Activated gamma-delta T cell treated with anti-CD3 and anti-CD28 coated beads, Interleukin-2, amount 50 U/mL, for 16 hours (primary cell): ENCODE measurements around the gene SFN.
"Not testable (repeated sequence)": the region's sequence is repeated elsewhere in the genome, so short reads cannot be mapped to it uniquely, and the experiment has no call there.

Source experiments
- DNase-seq: peaks from one replicate; pipeline ENCODE4 v3.0.0-alpha.2; 2020; ENCODE audit warnings: low read depth

Gene SFN

GRCh38 chr1:26862781-26863684 is at the start of gene SFN:
SFN (plus strand) TSS chr1:26863149; CDS start chr1:26863213, 64 bp downstream.
- DNase-seq, result no peak

GRCh38 chr1:26814377-26814776 is 48.6 kb upstream of the SFN start:
- no peak for DNase-seq

- DNase-seq, result no peak
These were observed 48.1 kb upstream of the SFN start for GRCh38 chr1:26814893-26815292.

GRCh38 chr1:26820784-26821269 is 42.1 kb upstream of the SFN start:
- DNase-seq, result no peak

GRCh38 chr1:26822737-26823395 is 40.1 kb upstream of the SFN start:
- no peak for DNase-seq

- no peak for DNase-seq
These were observed 38.2 kb upstream of the SFN start for GRCh38 chr1:26824731-26825130.

GRCh38 chr1:26826261-26827105 is 36.5 kb upstream of the SFN start, which contains the start of gene ZDHHC18:
ZDHHC18 (plus strand) TSS chr1:26826688; CDS start chr1:26826805, 117 bp downstream.
- DNase-seq, result peak; percentile 58

- no peak for DNase-seq
These were observed 35.8 kb upstream of the SFN start for GRCh38 chr1:26827106-26827604.

- DNase-seq, result no peak
These were observed 35.3 kb upstream of the SFN start for GRCh38 chr1:26827663-26828062.

GRCh38 chr1:26828411-26828991 is 34.4 kb upstream of the SFN start:
- DNase-seq, result no peak

GRCh38 chr1:26829184-26829911 is 33.6 kb upstream of the SFN start:
- DNase-seq, result no peak

- no peak for DNase-seq
These were observed 31.9 kb upstream of the SFN start for GRCh38 chr1:26831059-26831458.

GRCh38 chr1:26831546-26832248 is 31.3 kb upstream of the SFN start:
- DNase-seq, result no peak

- no peak for DNase-seq
These were observed 30.5 kb upstream of the SFN start for GRCh38 chr1:26832249-26832960.

- peak; percentile 81 for DNase-seq
These were observed 29.2 kb upstream of the SFN start for GRCh38 chr1:26833432-26834405.

- DNase-seq, result not testable (repeated sequence)
These were observed 25.3 kb upstream of the SFN start for GRCh38 chr1:26837665-26838064.

GRCh38 chr1:26838474-26839338 is 24.2 kb upstream of the SFN start:
- peak; percentile 35 for DNase-seq
